IMR-90 (cell line): Measurements from ENCODE around the gene PODXL. TPM values are rescaled to one million over a fixed set of nuclear protein-coding genes. Genes with fewer than 3 reads are reported as not detected.

ENCODE experiments used
- ATAC-seq: fragments of 200-7000 bp; cut with Tn5 transposase; 2 replicates; pipeline ENCODE4 v1.9.1; 2020; ENCODE audit warnings: low read depth, mild to moderate bottlenecking, moderate library complexity
- BruUV-seq: library from RNA; stranded (reverse); fragments of 400-500 nt; replicated peaks from 2 replicates; lab custom pipeline; 2021; lab: Mats Ljungman, UMichigan
- CTCF ChIA-PET: fragments of 300-600 bp; formaldehyde crosslinking; extraction: SDS; loops from one replicate; lab custom pipeline; 2021; ENCODE audit warnings: antibody characterized with exemption; lab: Yijun Ruan, JAX
- POLR2A ChIA-PET: fragments of 300-600 bp; sonication (Branson Sonifier 250); formaldehyde crosslinking; loops from one replicate; lab custom pipeline; 2022; ENCODE audit warnings: antibody characterized with exemption; ENCODE audit not compliant: unreplicated experiment; lab: Charles Lee
- DNase-seq: peaks from one replicate; pipeline ENCODE4 v3.0.0; 2013
- H2AFZ ChIP-seq: replicated peaks from 2 replicates; pipeline ENCODE3; 2013; ENCODE audit warnings: low read length, mild to moderate bottlenecking; ENCODE audit not compliant: poor library complexity
- H2AK5ac ChIP-seq: 2 replicates; pipeline ENCODE4 v1.6.1; 2013; ENCODE audit warnings: low read depth, low read length, inconsistent platforms
- H2AK9ac ChIP-seq: replicated peaks from 2 replicates; pipeline ENCODE3; 2013; ENCODE audit warnings: mild to moderate bottlenecking, low read depth, low read length, moderate library complexity; ENCODE audit not compliant: poor library complexity
- H2BK120ac ChIP-seq: 2 replicates; pipeline ENCODE4 v1.6.1; 2013; ENCODE audit warnings: low read depth, low read length, inconsistent platforms
- H2BK15ac ChIP-seq: 3 replicates; pipeline ENCODE4 v1.6.1; 2013; ENCODE audit warnings: low read depth, low read length, inconsistent platforms
- H2BK20ac ChIP-seq: 2 replicates; pipeline ENCODE4 v1.6.1; 2013; ENCODE audit warnings: low read depth, mild to moderate bottlenecking, inconsistent platforms, low read length, moderate library complexity
- H2BK5ac ChIP-seq: 2 replicates; pipeline ENCODE4 v1.6.1; 2013; ENCODE audit warnings: mild to moderate bottlenecking, low read depth, low read length, inconsistent platforms; ENCODE audit not compliant: poor library complexity, severe bottlenecking
- H3K14ac ChIP-seq: replicated peaks from 2 replicates; pipeline ENCODE4 v1.6.1; 2013; ENCODE audit warnings: low read depth, low read length, inconsistent platforms
- H3K18ac ChIP-seq: 2 replicates; pipeline ENCODE4 v1.6.1; 2013; ENCODE audit warnings: low read depth, low read length, control low read depth
- H3K23ac ChIP-seq: 2 replicates; pipeline ENCODE4 v1.6.1; 2013; ENCODE audit warnings: low read depth, low read length, inconsistent platforms
- H3K27ac ChIP-seq: 2 replicates; pipeline ENCODE4 v1.5.1; 2013; ENCODE audit warnings: mild to moderate bottlenecking, control low read depth, low read length; ENCODE audit not compliant: insufficient read depth
- H3K27me3 ChIP-seq: 2 replicates; pipeline ENCODE4 v1.6.1; 2013; ENCODE audit warnings: low read length; ENCODE audit not compliant: control insufficient read depth, insufficient read depth
- H3K36me3 ChIP-seq: 2 replicates; pipeline ENCODE4 v1.6.1; 2013; ENCODE audit warnings: low read length, mixed read lengths; ENCODE audit not compliant: control insufficient read depth, insufficient read depth
- H3K4ac ChIP-seq: 2 replicates; pipeline ENCODE4 v1.6.1; 2013; ENCODE audit warnings: low read depth, low read length, inconsistent platforms
- H3K4me1 ChIP-seq: 2 replicates; pipeline ENCODE4 v1.6.1; 2013; ENCODE audit warnings: low read length, mixed read lengths; ENCODE audit not compliant: control insufficient read depth, insufficient read depth
- H3K4me2 ChIP-seq: 2 replicates; pipeline ENCODE4 v1.6.1; 2013; ENCODE audit warnings: low read depth, mild to moderate bottlenecking, control low read depth, low read length, moderate library complexity
- H3K4me3 ChIP-seq: 2 replicates; pipeline ENCODE4 v1.5.1; 2013; ENCODE audit warnings: low read depth, mild to moderate bottlenecking, control low read depth, low read length, moderate library complexity; ENCODE audit not compliant: insufficient read depth
- H3K56ac ChIP-seq: 2 replicates; pipeline ENCODE4 v1.6.1; 2013; ENCODE audit warnings: low read length, inconsistent platforms; ENCODE audit not compliant: insufficient read depth; ENCODE audit errors: extremely low read depth
- H3K79me1 ChIP-seq, 2 experiments: 2 replicates each; pipeline ENCODE4 v1.6.1; 2013; ENCODE audit warnings: low read length in 2 of 2, inconsistent platforms in 1 of 2, low read depth in 1 of 2
- H3K9ac ChIP-seq: 2 replicates; pipeline ENCODE4 v1.6.1; 2013; ENCODE audit warnings: low read depth, low read length, control low read depth
- H3K9me1 ChIP-seq: 2 replicates; pipeline ENCODE4 v1.6.1; 2013; ENCODE audit warnings: low read length, inconsistent platforms; ENCODE audit not compliant: insufficient read depth
- H3K9me3 ChIP-seq: 2 replicates; pipeline ENCODE4 v1.6.1; 2013; ENCODE audit warnings: low read length; ENCODE audit not compliant: control insufficient read depth, insufficient read depth
- H4K20me1 ChIP-seq: 2 replicates; pipeline ENCODE4 v1.6.1; 2013; ENCODE audit warnings: low read length, inconsistent platforms; ENCODE audit not compliant: insufficient read depth
- H4K5ac ChIP-seq: 2 replicates; pipeline ENCODE4 v1.6.1; 2013; ENCODE audit warnings: mild to moderate bottlenecking, low read depth, low read length, control low read depth
- H4K8ac ChIP-seq, 2 experiments: 2 replicates each; pipeline ENCODE4 v1.6.1; 2013; ENCODE audit warnings: low read depth in 2 of 2, low read length in 2 of 2, control low read depth in 1 of 2, inconsistent platforms in 1 of 2
- H4K91ac ChIP-seq: 2 replicates; pipeline ENCODE4 v1.6.1; 2013; ENCODE audit warnings: low read depth, low read length, inconsistent platforms; ENCODE audit not compliant: insufficient read depth
- BHLHE40 ChIP-seq: fragments of 150-350 bp; IDR thresholded peaks from 2 replicates; pipeline ENCODE4 v1.6.1; 2016; ENCODE audit warnings: mild to moderate bottlenecking, low read depth, low read length
- CEBPB ChIP-seq: IDR thresholded peaks from 2 replicates; pipeline ENCODE4 v1.6.1; 2012; ENCODE audit warnings: low read depth, low read length, improper control_type of control experiment
- CHD1 ChIP-seq: IDR thresholded peaks from 2 replicates; pipeline ENCODE4 v1.6.1; 2012; ENCODE audit warnings: low read depth, low read length, improper control_type of control experiment
- ELK1 ChIP-seq: fragments of 150-350 bp; IDR thresholded peaks from 2 replicates; pipeline ENCODE4 v1.6.1; 2016; ENCODE audit warnings: low read depth, mild to moderate bottlenecking, low read length, moderate library complexity, borderline replicate concordance
- FOS ChIP-seq: fragments of 150-350 bp; IDR thresholded peaks from 2 replicates; pipeline ENCODE4 v1.6.1; 2016; ENCODE audit warnings: low read depth, low read length
- MAFK ChIP-seq: IDR thresholded peaks from 2 replicates; pipeline ENCODE4 v1.6.1; 2012; ENCODE audit warnings: low read depth, low read length, improper control_type of control experiment
- MAZ ChIP-seq: IDR thresholded peaks from 2 replicates; pipeline ENCODE4 v1.6.1; 2012; ENCODE audit warnings: low read depth, mild to moderate bottlenecking, low read length, improper control_type of control experiment, moderate library complexity, borderline replicate concordance
- MXI1 ChIP-seq: IDR thresholded peaks from 2 replicates; pipeline ENCODE4 v1.6.1; 2012; ENCODE audit warnings: low read depth, mild to moderate bottlenecking, low read length, moderate library complexity, borderline replicate concordance
- NFE2L2 ChIP-seq: fragments of 150-350 bp; IDR thresholded peaks from 2 replicates; pipeline ENCODE4 v1.6.1; 2016; ENCODE audit warnings: low read depth, mild to moderate bottlenecking, low read length
- POLR2A ChIP-seq: IDR thresholded peaks from 2 replicates; pipeline ENCODE4 v1.6.1; 2012; ENCODE audit warnings: mild to moderate bottlenecking, low read depth, low read length
- RAD21 ChIP-seq: IDR thresholded peaks from 2 replicates; pipeline ENCODE4 v1.6.1; 2012; ENCODE audit warnings: low read length, improper control_type of control experiment
- RCOR1 ChIP-seq: IDR thresholded peaks from 2 replicates; pipeline ENCODE4 v1.6.1; 2012; ENCODE audit warnings: mild to moderate bottlenecking, low read length, improper control_type of control experiment; ENCODE audit not compliant: insufficient replicate concordance
- RFX5 ChIP-seq: IDR thresholded peaks from 2 replicates; pipeline ENCODE4 v1.8.0; 2012; ENCODE audit warnings: low read depth, mild to moderate bottlenecking, low read length, moderate library complexity
- SMC3 ChIP-seq: fragments of 150-350 bp; IDR thresholded peaks from 2 replicates; pipeline ENCODE4 v1.6.1; 2016; ENCODE audit warnings: low read depth, mild to moderate bottlenecking, antibody characterized with exemption, low read length, moderate library complexity
- WGBS, 2 experiments: methylation state at CpG; one replicate each; pipeline versions ENCODE4 v1.1.5 to v1.1.7; 2013; ENCODE audit warnings: missing lambda C conversion rate in 2 of 2; ENCODE audit not compliant: insufficient read length in 1 of 2; ENCODE audit errors: extremely low coverage in 2 of 2; 5-methylcytosine and 5-hydroxymethylcytosine counted together
- dilution Hi-C: fragments of 300-500 bp; cut with HindIII; formaldehyde crosslinking; loops from one replicate; pipeline ENCODE4 v1.14.3; 2018; ENCODE audit warnings: low sequenced_read_pairs; ENCODE audit not compliant: unreplicated experiment
- in situ Hi-C: fragments of 300-500 bp; cut with MboI; formaldehyde crosslinking; loops from 3 replicates; pipeline ENCODE4 v1.14.3; 2019; ENCODE audit warnings: low sequenced_read_pairs, inconsistent platforms, mixed read lengths
- intact Hi-C: fragments of 100-400 bp; cut with micrococcal nuclease; formaldehyde crosslinking; loops from 2 replicates; pipeline ENCODE4 v1.10.0; 2022
- polyA plus RNA-seq, 3 experiments: library from polyadenylated mRNA; depleted of rRNA; stranded (reverse); fragments of >200 nt; gene quantifications; 2 replicates each; pipeline ENCODE4 v1.2.3, GENCODE V29; 2012; ENCODE audit warnings: low replicate concordance in 1 of 3
- total RNA-seq: library from RNA; depleted of rRNA; stranded (reverse); fragments of >200 nt; gene quantifications from 2 replicates; pipeline ENCODE4 v1.2.3, GENCODE V29; 2012
- TF ChIP-seq, protein P1 (sequence below): fragments of 150-350 bp; IDR thresholded peaks from 2 replicates; pipeline ENCODE4 v1.6.1; 2017; ENCODE audit warnings: mild to moderate bottlenecking, antibody characterized with exemption, low read length, low read depth
- TF ChIP-seq, protein P2 (sequence below): conservative IDR thresholded peaks from 2 replicates; pipeline ENCODE4 v1.5.1; 2012; ENCODE audit warnings: mild to moderate bottlenecking, low read depth, low read length, improper control_type of control experiment

Gene PODXL
- total and polyA plus RNA-seq, 2 of the 4 experiments (the other 2 are of a cell fraction), result 1.3 to 3.8 TPM

DNA sequence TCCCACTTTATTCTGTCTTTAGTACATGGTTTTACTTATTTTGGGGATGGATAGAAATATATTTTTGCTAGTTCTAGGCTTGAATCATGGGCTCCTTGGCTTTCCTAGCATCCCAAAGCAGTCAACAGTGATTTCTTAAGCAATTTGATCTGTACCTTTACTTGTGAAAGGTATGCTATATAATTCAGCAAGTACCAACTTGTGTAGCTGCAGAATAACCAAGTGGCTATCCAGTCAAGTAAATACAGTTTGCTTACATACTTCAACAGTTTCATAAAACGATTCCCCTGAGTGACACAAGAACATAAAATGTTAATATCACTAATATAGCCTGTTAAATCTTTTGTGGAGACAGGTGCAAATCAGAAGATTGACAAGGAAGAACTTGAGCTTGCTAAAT is 67.2 kb downstream of the PODXL start:
- Histone ChIP-seq H4K20me1 (no peaks in the 10 kb centered on the region), H3K23ac (no peak overlapping the region), H3K4me1 (no peaks in the 10 kb centered on the region), H4K91ac (no peak overlapping the region), H4K8ac (no peak overlapping the region), H3K9ac (no peak overlapping the region), H2BK20ac (no peak overlapping the region), H3K36me3 (peaks cover 8% of the 10 kb centered on the region), H2BK5ac (no peak overlapping the region), H3K4ac (no peak overlapping the region), H2AFZ (no peak overlapping the region), H3K56ac (no peak overlapping the region), H2BK120ac (no peak overlapping the region), H3K79me1 (peaks cover 0 to 11% of the 10 kb centered on the region in 2 experiments; a peak in 3 of 4 replicates), H3K9me1 (peaks cover 3% of the 10 kb centered on the region), H3K4me2 (no peak overlapping the region), H2BK15ac (no peak overlapping the region), H2AK9ac (no peak overlapping the region), H3K14ac (no peak overlapping the region), H3K27me3 (no peaks in the 10 kb centered on the region), H2AK5ac (no peak overlapping the region), H4K5ac (no peak overlapping the region), H3K4me3 (no peak overlapping the region), H3K18ac (no peak overlapping the region), H3K9me3 (no peaks in the 10 kb centered on the region), H3K27ac (no peak overlapping the region)
- in situ Hi-C loops (no loop called here), intact Hi-C loops (no loop called here), dilution Hi-C loops (no loop called here)
- ATAC-seq (no peak), DNase-seq (no peak)
- ChIA-PET CTCF (interaction anchor here (1.1 to 1.5 kb wide), 2 partner anchors 8 to 12 kb away, joined by 3 to 4 read pairs; no protein-coding TSS in a partner anchor), POLR2A (no interaction called here)
- no CpG with 5 or more reads among the region's 1 CpG for WGBS, 2 experiments
- TF ChIP-seq, protein P1, sequence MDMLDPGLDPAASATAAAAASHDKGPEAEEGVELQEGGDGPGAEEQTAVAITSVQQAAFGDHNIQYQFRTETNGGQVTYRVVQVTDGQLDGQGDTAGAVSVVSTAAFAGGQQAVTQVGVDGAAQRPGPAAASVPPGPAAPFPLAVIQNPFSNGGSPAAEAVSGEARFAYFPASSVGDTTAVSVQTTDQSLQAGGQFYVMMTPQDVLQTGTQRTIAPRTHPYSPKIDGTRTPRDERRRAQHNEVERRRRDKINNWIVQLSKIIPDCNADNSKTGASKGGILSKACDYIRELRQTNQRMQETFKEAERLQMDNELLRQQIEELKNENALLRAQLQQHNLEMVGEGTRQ, result no peak
- TF ChIP-seq POLR2A (no peak), RAD21 (no peak), SMC3 (no peak), NFE2L2 (no peak), CEBPB (no peak), MAZ (no peak), BHLHE40 (no peak), MXI1 (no peak), RFX5 (no peak), FOS (no peak), RCOR1 (no peak), CHD1 (no peak), MAFK (no peak), ELK1 (no peak)
- TF ChIP-seq, protein P2, sequence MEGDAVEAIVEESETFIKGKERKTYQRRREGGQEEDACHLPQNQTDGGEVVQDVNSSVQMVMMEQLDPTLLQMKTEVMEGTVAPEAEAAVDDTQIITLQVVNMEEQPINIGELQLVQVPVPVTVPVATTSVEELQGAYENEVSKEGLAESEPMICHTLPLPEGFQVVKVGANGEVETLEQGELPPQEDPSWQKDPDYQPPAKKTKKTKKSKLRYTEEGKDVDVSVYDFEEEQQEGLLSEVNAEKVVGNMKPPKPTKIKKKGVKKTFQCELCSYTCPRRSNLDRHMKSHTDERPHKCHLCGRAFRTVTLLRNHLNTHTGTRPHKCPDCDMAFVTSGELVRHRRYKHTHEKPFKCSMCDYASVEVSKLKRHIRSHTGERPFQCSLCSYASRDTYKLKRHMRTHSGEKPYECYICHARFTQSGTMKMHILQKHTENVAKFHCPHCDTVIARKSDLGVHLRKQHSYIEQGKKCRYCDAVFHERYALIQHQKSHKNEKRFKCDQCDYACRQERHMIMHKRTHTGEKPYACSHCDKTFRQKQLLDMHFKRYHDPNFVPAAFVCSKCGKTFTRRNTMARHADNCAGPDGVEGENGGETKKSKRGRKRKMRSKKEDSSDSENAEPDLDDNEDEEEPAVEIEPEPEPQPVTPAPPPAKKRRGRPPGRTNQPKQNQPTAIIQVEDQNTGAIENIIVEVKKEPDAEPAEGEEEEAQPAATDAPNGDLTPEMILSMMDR, result no peak
- no TSS peak for BruUV-seq
